A673 (cell line): Measurements from ENCODE around the gene KLKB1. TPM values are rescaled to one million over a fixed set of nuclear protein-coding genes. Genes with fewer than 3 reads are reported as not detected.

Experiments used
- BruUV-seq: library from RNA; stranded (reverse); fragments of 400-500 nt; replicated peaks from 2 replicates; lab custom pipeline; 2021; lab: Mats Ljungman, UMichigan
- CTCF ChIA-PET: fragments of 300-600 bp; sonication (Branson Sonifier 250); formaldehyde crosslinking; loops from one replicate; lab custom pipeline; 2022; ENCODE audit warnings: antibody characterized with exemption; lab: Charles Lee
- POLR2A ChIA-PET: fragments of 300-600 bp; sonication (Branson Sonifier 250); formaldehyde crosslinking; loops from one replicate; lab custom pipeline; 2022; ENCODE audit warnings: antibody characterized with exemption; ENCODE audit not compliant: low non-redundant PET; lab: Charles Lee
- DNase-seq: peaks from one replicate; pipeline ENCODE4 v3.0.0-alpha.2; 2015; ENCODE audit warnings: low spot score
- H3K27ac ChIP-seq: fragments of 200-600 bp; sonication (generic); 2 replicates; pipeline ENCODE4 v1.5.1; 2016; ENCODE audit warnings: mixed run types, low read depth, mild to moderate bottlenecking, mixed read lengths, antibody characterized with exemption, low read length; ENCODE audit not compliant: poor library complexity, severe bottlenecking
- H3K27me3 ChIP-seq: fragments of 200-600 bp; sonication (generic); replicated peaks from 2 replicates; pipeline ENCODE4 v1.6.1; 2017; ENCODE audit warnings: mixed run types, low read depth, mild to moderate bottlenecking, mixed read lengths, antibody characterized with exemption, low read length; ENCODE audit not compliant: insufficient read depth, poor library complexity
- H3K36me3 ChIP-seq: fragments of 200-600 bp; sonication (generic); 2 replicates; pipeline ENCODE4 v1.6.1; 2016; ENCODE audit warnings: mixed run types, mild to moderate bottlenecking, mixed read lengths, antibody characterized with exemption, low read length; ENCODE audit not compliant: insufficient read depth, poor library complexity, severe bottlenecking
- H3K4me1 ChIP-seq: fragments of 200-600 bp; sonication (generic); 2 replicates; pipeline ENCODE4 v1.6.1; 2017; ENCODE audit warnings: mixed run types, mild to moderate bottlenecking, mixed read lengths, antibody characterized with exemption, low read length; ENCODE audit not compliant: insufficient read depth, poor library complexity, severe bottlenecking
- H3K4me3 ChIP-seq: fragments of 200-600 bp; sonication (generic); 2 replicates; pipeline ENCODE4 v1.5.1; 2016; ENCODE audit warnings: low read depth, mixed run types, mild to moderate bottlenecking, mixed read lengths, low read length; ENCODE audit not compliant: poor library complexity, severe bottlenecking
- H3K9me3 ChIP-seq: fragments of 200-600 bp; sonication (generic); 2 replicates; pipeline ENCODE4 v1.6.1; 2016; ENCODE audit warnings: mixed run types, low read depth, mild to moderate bottlenecking, mixed read lengths, antibody characterized with exemption, low read length; ENCODE audit not compliant: poor library complexity, severe bottlenecking
- CTCF ChIP-seq: fragments of 300-800, 200-600 bp; sonication (generic); conservative IDR thresholded peaks from 2 replicates; pipeline ENCODE4 v1.5.1; 2017; ENCODE audit warnings: low read depth, mild to moderate bottlenecking, antibody characterized with exemption, low read length, moderate library complexity, mixed read lengths
- EZH2 ChIP-seq: fragments of 200-600 bp; sonication (generic); IDR thresholded peaks from 2 replicates; pipeline ENCODE4 v1.6.1; 2017; ENCODE audit warnings: borderline replicate concordance, low read depth, mild to moderate bottlenecking, mixed read lengths, antibody characterized with exemption, low read length; ENCODE audit not compliant: poor library complexity, severe bottlenecking
- intact Hi-C: fragments of 100-400 bp; cut with micrococcal nuclease; formaldehyde crosslinking; loops from one replicate; pipeline ENCODE4 v1.10.0; 2022; ENCODE audit not compliant: unreplicated experiment
- total RNA-seq: library from RNA; stranded (reverse); gene quantifications from 2 replicates; pipeline ENCODE4 v1.2.3, GENCODE V29; 2021

Gene KLKB1
- total RNA-seq, 1 experiment from 2014 or later = not detected

GRCh38 chr4:186203406-186203805 is 23.9 kb upstream of the KLKB1 start:
- CTCF ChIA-PET = interaction anchor here (0.9 kb wide), 1 partner anchor 13 kb away, joined by 3 read pairs; no protein-coding TSS in a partner anchor
- no peak for TF ChIP-seq CTCF
- TF ChIP-seq EZH2 = no peak

GRCh38 chr4:186204103-186204559 is 23.2 kb upstream of the KLKB1 start:
- H3K27me3 ChIP-seq = no peaks in the 10 kb centered on the region
- peak overlapping the region; percentile 90 for H3K27ac ChIP-seq
- ChIA-PET CTCF (interaction anchor here (0.9 kb wide), 1 partner anchor 14 kb away, joined by 3 read pairs; no protein-coding TSS in a partner anchor), POLR2A (no interaction called here)
- peaks cover 37% of the 10 kb centered on the region for H3K4me1 ChIP-seq
- H3K9me3 ChIP-seq = peaks cover 6% of the 10 kb centered on the region
- BruUV-seq = no TSS peak
- peak overlapping the region; percentile 36 for H3K4me3 ChIP-seq
- no peaks in the 10 kb centered on the region for H3K36me3 ChIP-seq
- TF ChIP-seq EZH2 (no peak), CTCF (no peak)
- intact Hi-C loops = no loop called here
- peak; percentile 86 for DNase-seq

More at GRCh38 chr4:186203406-186203805, 23.9 kb upstream of the KLKB1 start:
- DNase-seq = peak; percentile 90
- intact Hi-C loops = no loop called here
- Histone ChIP-seq H3K36me3 (no peaks in the 10 kb centered on the region), H3K27ac (peak overlapping the region; percentile 90), H3K9me3 (no peaks in the 10 kb centered on the region), H3K27me3 (no peaks in the 10 kb centered on the region), H3K4me1 (peaks cover 37% of the 10 kb centered on the region), H3K4me3 (peak overlapping the region; percentile 36)
- no TSS peak for BruUV-seq
- POLR2A ChIA-PET = no interaction called here

- H3K27ac ChIP-seq = peak overlapping the region; percentile 90
- BruUV-seq = TSS peak; percentile 80
- peaks cover 7% of the 10 kb centered on the region for H3K9me3 ChIP-seq
- H3K36me3 ChIP-seq = peaks cover 2% of the 10 kb centered on the region
- POLR2A ChIA-PET = no interaction called here
- H3K4me1 ChIP-seq = peaks cover 37% of the 10 kb centered on the region
- H3K27me3 ChIP-seq = no peaks in the 10 kb centered on the region
- TF ChIP-seq CTCF (no peak), EZH2 (no peak)
- intact Hi-C loops = no loop called here
- DNase-seq = no peak
- CTCF ChIA-PET = no interaction called here
- H3K4me3 ChIP-seq = peak overlapping the region; percentile 36
Observed at GRCh38 chr4:186204686-186205085, 22.6 kb upstream of the KLKB1 start.
